HepG2 (cell line): ENCODE measurements around the gene CDC42SE2. TPM values are rescaled to one million over a fixed set of nuclear protein-coding genes. Genes with fewer than 3 reads are reported as not detected.

ENCODE experiments used
- ATAC-seq: fragments of 200-7000 bp; cut with Tn5 transposase; 3 replicates; pipeline ENCODE4 v1.9.1; 2020; ENCODE audit warnings: mild to moderate bottlenecking, moderate library complexity
- BruUV-seq: library from RNA; stranded (reverse); fragments of 400-500 nt; replicated peaks from 2 replicates; lab custom pipeline; 2021; lab: Mats Ljungman, UMichigan
- CTCF ChIA-PET: fragments of 300-600 bp; formaldehyde crosslinking; extraction: SDS; loops from one replicate; lab custom pipeline; 2021; ENCODE audit warnings: low total read pairs, inconsistent platforms, low intra/inter-chr PET ratio; lab: Yijun Ruan, JAX
- POLR2A ChIA-PET: fragments of 350-600 bp; sonication (Branson Sonifier 250); formaldehyde crosslinking; loops from one replicate; lab custom pipeline; 2020; ENCODE audit warnings: antibody characterized with exemption, inconsistent platforms; lab: Yijun Ruan, JAX
- DNase-seq: peaks from one replicate; pipeline ENCODE4 v3.0.0-alpha.2; 2015; ENCODE audit warnings: low spot score
- FAIRE-seq: peaks from 3 replicates; lab custom pipeline; 2011; peaks lifted over from hg19 to GRCh38; lab: Jason Lieb, UNC
- H2AFZ ChIP-seq: one replicate; pipeline ENCODE4 v1.6.1; 2011; ENCODE audit warnings: low read length, inconsistent platforms
- H3K27ac ChIP-seq: fragments of 300-600 bp; 3 replicates; pipeline ENCODE4 v1.8.0; 2011; ENCODE audit warnings: mixed run types, mild to moderate bottlenecking, mixed read lengths, low read length, inconsistent platforms; ENCODE audit not compliant: insufficient read depth; ENCODE audit errors: extremely low read length
- H3K27me3 ChIP-seq, 2 experiments: fragments of 200-600 bp in 1 of 2; 2 replicates in 1 of 2; 3 replicates in 1 of 2; pipeline versions ENCODE4 v1.6.0 to v1.8.0; 2011; ENCODE audit warnings: low read length in 2 of 2, mild to moderate bottlenecking in 2 of 2, moderate library complexity in 2 of 2, inconsistent platforms in 1 of 2; ENCODE audit not compliant: insufficient read depth in 2 of 2, control insufficient read depth in 1 of 2
- H3K36me3 ChIP-seq, 2 experiments: fragments of 200-600 bp in 1 of 2; replicated peaks in 1 of 2; 2 replicates in 1 of 2; 3 replicates in 1 of 2; pipeline versions ENCODE4 v1.5.1 to v1.8.0; 2011; ENCODE audit warnings: low read length in 2 of 2, inconsistent platforms in 1 of 2; ENCODE audit not compliant: insufficient read depth in 2 of 2, control insufficient read depth in 1 of 2
- H3K4me1 ChIP-seq: 2 replicates; pipeline ENCODE4 v1.5.1; 2012; ENCODE audit warnings: low read length, inconsistent platforms; ENCODE audit not compliant: insufficient read depth
- H3K4me2 ChIP-seq: 2 replicates; pipeline ENCODE4 v1.6.0; 2011; ENCODE audit warnings: low read depth, low read length, inconsistent platforms
- H3K4me3 ChIP-seq, 3 experiments: fragments of 200-600 bp in 1 of 3; sonication (generic), shearing (Covaris generic) in 1 of 3; replicated peaks in 1 of 3; 2 replicates each; pipeline ENCODE4 v1.5.1; 2011 to 2016; ENCODE audit warnings: low read length in 3 of 3, inconsistent platforms in 2 of 3, low read depth in 2 of 3, mild to moderate bottlenecking in 2 of 3, control low read depth in 1 of 3, mixed read lengths in 1 of 3; ENCODE audit not compliant: insufficient read depth in 1 of 3
- H3K79me2 ChIP-seq: one replicate; pipeline ENCODE4 v1.6.1; 2011; ENCODE audit warnings: low read length, inconsistent platforms; ENCODE audit not compliant: insufficient read depth
- H3K9ac ChIP-seq: 2 replicates; pipeline ENCODE4 v1.6.0; 2011; ENCODE audit warnings: mild to moderate bottlenecking, low read depth, low read length, inconsistent platforms; ENCODE audit not compliant: insufficient read depth
- H3K9me3 ChIP-seq: 2 replicates; pipeline ENCODE4 v1.5.1; 2012; ENCODE audit warnings: mild to moderate bottlenecking, low read length
- H4K20me1 ChIP-seq: 2 replicates; pipeline ENCODE4 v1.6.0; 2011; ENCODE audit warnings: inconsistent platforms, mild to moderate bottlenecking, low read length, moderate library complexity; ENCODE audit not compliant: insufficient read depth
- ATF5 ChIP-seq: sonication (generic); formaldehyde crosslinking; IDR thresholded peaks from 2 replicates; pipeline ENCODE4 v1.4.0; 2020; ENCODE audit warnings: mild to moderate bottlenecking, low read depth, missing genetic modification reagents
- CHD2 ChIP-seq: IDR thresholded peaks from 2 replicates; pipeline ENCODE4 v1.6.1; 2011; ENCODE audit warnings: low read depth, low read length, improper control_type of control experiment
- HDAC6 ChIP-seq: fragments of 200-600 bp; sonication (generic); IDR thresholded peaks from 2 replicates; pipeline ENCODE4 v1.7.0; 2017; ENCODE audit warnings: mild to moderate bottlenecking, antibody characterized with exemption, low read length, low read depth
- HOXA9 ChIP-seq: sonication (generic); formaldehyde crosslinking; IDR thresholded peaks from 2 replicates; pipeline ENCODE4 v1.8.1; 2022; ENCODE audit warnings: missing genetic modification reagents, mild to moderate bottlenecking, moderate library complexity, borderline replicate concordance
- MYPOP ChIP-seq: sonication (generic); formaldehyde crosslinking; IDR thresholded peaks from 2 replicates; pipeline ENCODE4 v1.8.1; 2023; ENCODE audit warnings: mild to moderate bottlenecking, moderate library complexity, missing genetic modification reagents
- NFKB2 ChIP-seq: sonication (generic); formaldehyde crosslinking; IDR thresholded peaks from 2 replicates; pipeline ENCODE4 v1.4.0; 2020; ENCODE audit warnings: missing genetic modification reagents, borderline replicate concordance
- SCMH1 ChIP-seq: sonication (generic); formaldehyde crosslinking; IDR thresholded peaks from 2 replicates; pipeline ENCODE4 v1.9.0; 2021; ENCODE audit warnings: missing genetic modification reagents, mild to moderate bottlenecking, borderline replicate concordance
- ZFP41 ChIP-seq: sonication (generic); formaldehyde crosslinking; IDR thresholded peaks from 2 replicates; pipeline ENCODE4 v1.4.0; 2020; ENCODE audit warnings: mild to moderate bottlenecking, missing genetic modification reagents, borderline replicate concordance
- ZNF10 ChIP-seq: sonication (generic); formaldehyde crosslinking; IDR thresholded peaks from 2 replicates; pipeline ENCODE4 v1.4.0; 2020; ENCODE audit warnings: mild to moderate bottlenecking, low read depth, missing genetic modification reagents, borderline replicate concordance
- ZNF282 ChIP-seq: fragments of 450-650 bp; IDR thresholded peaks from 2 replicates; pipeline ENCODE4 v1.6.1; 2018; ENCODE audit not compliant: partially characterized antibody
- ZNF296 ChIP-seq: sonication (generic); formaldehyde crosslinking; conservative IDR thresholded peaks from 2 replicates; pipeline ENCODE4 v1.5.0; 2020; ENCODE audit warnings: mild to moderate bottlenecking, missing genetic modification reagents
- ZNF839 ChIP-seq: sonication (generic); formaldehyde crosslinking; IDR thresholded peaks from 2 replicates; pipeline ENCODE4 v1.4.0; 2020; ENCODE audit warnings: missing genetic modification reagents, mild to moderate bottlenecking, borderline replicate concordance
- WGBS: methylation state at CpG from one replicate; pipeline ENCODE4 v1.1.6; 2017; ENCODE audit warnings: low lambda C conversion rate; 5-methylcytosine and 5-hydroxymethylcytosine counted together
- in situ Hi-C: cut with HindIII; loops from 2 replicates; pipeline ENCODE4 v1.10.0; 2017; ENCODE audit warnings: low pct_unique_long_range_greater_than_20kb; ENCODE audit not compliant: extremely low pct_ligation_motif_present
- intact Hi-C: fragments of 100-400 bp; cut with micrococcal nuclease; formaldehyde crosslinking; loops from one replicate; pipeline ENCODE4 v1.10.0; 2022; ENCODE audit not compliant: unreplicated experiment
- polyA plus RNA-seq, 8 experiments: library from polyadenylated mRNA; depleted of rRNA in 3 of 8; stranded (reverse) in 7 of 8; unstranded in 1 of 8; fragments of >200 nt; fragmentation: Illumina TruSeq in 4 of 8; extraction: Trizol in 4 of 8; gene quantifications; 2 replicates each; pipeline versions ENCODE4 v1.2.1 to v1.2.3, GENCODE V29; 2011 to 2016; ENCODE audit warnings: low read depth in 4 of 8, missing spikeins in 1 of 8, mixed read lengths in 1 of 8; ENCODE audit not compliant: insufficient read depth in 1 of 8
- total RNA-seq, 5 experiments: library from RNA; depleted of rRNA; stranded (reverse); fragments of >200 nt; fragmentation: Illumina TruSeq; extraction: Trizol; gene quantifications; 2 replicates each; pipeline ENCODE4 v1.2.3, GENCODE V29; 2016; ENCODE audit warnings: low read depth in 1 of 5
- TF ChIP-seq, protein P1 (sequence below): sonication (generic); formaldehyde crosslinking; IDR thresholded peaks from 2 replicates; pipeline ENCODE4 v1.4.0; 2020; ENCODE audit warnings: missing genetic modification reagents

Gene CDC42SE2
- total and polyA plus RNA-seq, 2 of the 13 experiments (the other 11 are each of a cell fraction or from before 2014, with no cell fraction given), result 19.6 to 25.0 TPM

- no peak overlapping the region for H3K27ac ChIP-seq
- POLR2A ChIA-PET, result no interaction called here
- no peak for ATAC-seq
- H3K36me3 ChIP-seq, result peaks cover 14 to 80% of the 10 kb centered on the region in 2 experiments; a peak in 4 of 5 replicates
- no peak for DNase-seq
- H2AFZ ChIP-seq, result no peak overlapping the region
- H3K4me1 ChIP-seq, result no peaks in the 10 kb centered on the region
- BruUV-seq, result no TSS peak
- TF ChIP-seq CHD2 (no peak), ZNF296 (CRISPR knock-in tag) (no peak), ATF5 (CRISPR knock-in tag) (no peak)
- H3K79me2 ChIP-seq, result no peaks in the 10 kb centered on the region
- no peak overlapping the region for H3K4me2 ChIP-seq
- no peaks in the 10 kb centered on the region for H3K27me3 ChIP-seq
- no peak overlapping the region for H3K4me3 ChIP-seq
- H4K20me1 ChIP-seq, result no peaks in the 10 kb centered on the region
- in situ Hi-C loops (loop anchor here (25.0 kb wide), 1 partner anchor 576 kb away; the partner anchor contains the start of gene ACSL6), intact Hi-C loops (no loop called here)
- H3K9ac ChIP-seq, result no peak overlapping the region
- CTCF ChIA-PET, result no interaction called here
- 96% methylated on average over 2 of the region's 2 CpGs for WGBS
- no peaks in the 10 kb centered on the region for H3K9me3 ChIP-seq
- no peak for FAIRE-seq
Observed at GRCh38 chr5:131436081-131436480, 172.2 kb downstream of the CDC42SE2 start.

DNA sequence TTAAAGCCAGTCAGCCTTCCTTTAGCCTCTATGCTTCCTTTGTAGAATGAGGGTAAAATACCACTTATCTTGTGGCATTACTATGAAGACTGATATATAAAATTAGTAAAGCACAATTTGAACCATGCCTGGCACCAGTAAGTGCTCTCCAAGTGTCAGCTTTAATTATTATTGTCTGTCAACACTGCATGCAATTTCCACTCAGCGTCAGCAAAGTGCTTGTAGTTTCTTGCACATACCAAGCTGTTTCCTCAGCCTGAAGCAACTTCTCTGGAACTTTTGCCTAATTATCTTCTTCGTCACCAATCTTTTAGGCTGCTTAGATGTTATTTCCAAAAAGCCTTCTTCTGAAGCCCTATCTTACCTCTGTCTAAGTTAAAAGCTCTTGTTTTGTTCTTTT is 177.3 kb downstream of the CDC42SE2 start:
- ATAC-seq (no peak), FAIRE-seq (no peak), DNase-seq (no peak)
- H3K4me3 ChIP-seq, result no peak overlapping the region
- H3K9ac ChIP-seq, result no peak overlapping the region
- ChIA-PET CTCF (no interaction called here), POLR2A (no interaction called here)
- H3K27ac ChIP-seq, result no peak overlapping the region
- intact Hi-C loops (no loop called here), in situ Hi-C loops (loop anchor here (25.0 kb wide), 1 partner anchor 571 kb away; the partner anchor contains the start of gene ACSL6)
- no peak for TF ChIP-seq ZNF282
- no peak for TF ChIP-seq HDAC6
- no peak for TF ChIP-seq ZFP41 (CRISPR knock-in tag)
- TF ChIP-seq SCMH1, result no peak
- no peak for TF ChIP-seq HOXA9
- no peak for TF ChIP-seq ZNF10
- no peak for TF ChIP-seq MYPOP (CRISPR knock-in tag)
- TF ChIP-seq, protein P1, sequence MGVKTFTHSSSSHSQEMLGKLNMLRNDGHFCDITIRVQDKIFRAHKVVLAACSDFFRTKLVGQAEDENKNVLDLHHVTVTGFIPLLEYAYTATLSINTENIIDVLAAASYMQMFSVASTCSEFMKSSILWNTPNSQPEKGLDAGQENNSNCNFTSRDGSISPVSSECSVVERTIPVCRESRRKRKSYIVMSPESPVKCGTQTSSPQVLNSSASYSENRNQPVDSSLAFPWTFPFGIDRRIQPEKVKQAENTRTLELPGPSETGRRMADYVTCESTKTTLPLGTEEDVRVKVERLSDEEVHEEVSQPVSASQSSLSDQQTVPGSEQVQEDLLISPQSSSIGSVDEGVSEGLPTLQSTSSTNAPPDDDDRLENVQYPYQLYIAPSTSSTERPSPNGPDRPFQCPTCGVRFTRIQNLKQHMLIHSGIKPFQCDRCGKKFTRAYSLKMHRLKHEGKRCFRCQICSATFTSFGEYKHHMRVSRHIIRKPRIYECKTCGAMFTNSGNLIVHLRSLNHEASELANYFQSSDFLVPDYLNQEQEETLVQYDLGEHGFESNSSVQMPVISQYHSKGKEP, result no peak
- no peak for TF ChIP-seq NFKB2 (CRISPR knock-in tag)
- TF ChIP-seq ZNF839 (CRISPR knock-in tag), result no peak
- H2AFZ ChIP-seq, result no peak overlapping the region
- no peaks in the 10 kb centered on the region for H3K9me3 ChIP-seq
- no peaks in the 10 kb centered on the region for H3K79me2 ChIP-seq
- H3K36me3 ChIP-seq, result peaks cover 15 to 79% of the 10 kb centered on the region in 2 experiments; a peak in 4 of 5 replicates
- 96% methylated on average over 2 of the region's 2 CpGs for WGBS
- no peaks in the 10 kb centered on the region for H3K27me3 ChIP-seq
- H3K4me2 ChIP-seq, result no peak overlapping the region
- no peaks in the 10 kb centered on the region for H4K20me1 ChIP-seq
- BruUV-seq, result no TSS peak
- no peaks in the 10 kb centered on the region for H3K4me1 ChIP-seq
